Hepatocyte (in vitro differentiated cells): ENCODE results near the gene GLB1L2.

Source experiments
- EZH2 ChIP-seq: fragments of 200-600 bp; sonication (generic); IDR thresholded peaks from 2 replicates; pipeline ENCODE4 v1.6.1; 2016; ENCODE audit warnings: antibody characterized with exemption, mild to moderate bottlenecking, borderline replicate concordance
- EZH2phosphoT487 ChIP-seq: fragments of 200-600 bp; sonication (generic); IDR thresholded peaks from one replicate; pipeline ENCODE4 v1.6.1; 2018; ENCODE audit warnings: antibody characterized with exemption, mild to moderate bottlenecking, low read depth, moderate library complexity; ENCODE audit not compliant: unreplicated experiment, severe bottlenecking
- TF ChIP-seq, protein P1 (sequence below): fragments of 200-600 bp; sonication (generic); IDR thresholded peaks from 2 replicates; pipeline ENCODE4 v1.5.1; 2016; ENCODE audit warnings: antibody characterized with exemption, mild to moderate bottlenecking; ENCODE audit not compliant: poor library complexity

DNA sequence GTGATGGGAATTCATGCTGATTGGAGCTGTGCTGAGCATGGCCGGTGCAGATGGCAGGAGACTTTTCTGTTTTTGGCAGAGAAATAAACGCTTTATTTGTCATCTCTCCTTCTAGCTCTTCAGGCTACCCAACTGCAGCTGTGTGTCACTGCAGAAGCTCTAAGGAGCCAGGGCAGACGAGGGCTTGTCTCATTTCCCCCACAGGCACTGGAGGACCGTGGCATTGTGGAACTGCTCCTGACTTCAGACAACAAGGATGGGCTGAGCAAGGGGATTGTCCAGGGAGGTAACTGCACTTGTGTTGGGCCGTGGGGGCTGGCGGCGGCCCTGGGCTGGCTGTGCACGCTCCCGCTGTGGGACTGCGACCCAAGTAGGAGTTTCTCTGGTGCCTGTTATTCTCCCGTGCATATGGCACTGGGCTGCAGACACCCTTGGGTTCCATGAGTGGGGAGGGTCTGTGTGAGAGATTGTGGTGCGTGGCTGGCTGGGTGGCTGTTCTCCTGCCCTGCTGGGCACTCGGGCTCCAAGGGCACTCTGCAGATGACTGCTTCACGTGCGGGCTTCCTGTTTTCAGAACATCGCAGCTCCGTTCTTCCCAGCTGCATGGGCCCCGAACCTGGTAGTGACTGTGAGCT lies 27.2 kb downstream of the GLB1L2 start:
- TF ChIP-seq EZH2 (no peak), EZH2phosphoT487 (no peak)
- TF ChIP-seq, protein P1, sequence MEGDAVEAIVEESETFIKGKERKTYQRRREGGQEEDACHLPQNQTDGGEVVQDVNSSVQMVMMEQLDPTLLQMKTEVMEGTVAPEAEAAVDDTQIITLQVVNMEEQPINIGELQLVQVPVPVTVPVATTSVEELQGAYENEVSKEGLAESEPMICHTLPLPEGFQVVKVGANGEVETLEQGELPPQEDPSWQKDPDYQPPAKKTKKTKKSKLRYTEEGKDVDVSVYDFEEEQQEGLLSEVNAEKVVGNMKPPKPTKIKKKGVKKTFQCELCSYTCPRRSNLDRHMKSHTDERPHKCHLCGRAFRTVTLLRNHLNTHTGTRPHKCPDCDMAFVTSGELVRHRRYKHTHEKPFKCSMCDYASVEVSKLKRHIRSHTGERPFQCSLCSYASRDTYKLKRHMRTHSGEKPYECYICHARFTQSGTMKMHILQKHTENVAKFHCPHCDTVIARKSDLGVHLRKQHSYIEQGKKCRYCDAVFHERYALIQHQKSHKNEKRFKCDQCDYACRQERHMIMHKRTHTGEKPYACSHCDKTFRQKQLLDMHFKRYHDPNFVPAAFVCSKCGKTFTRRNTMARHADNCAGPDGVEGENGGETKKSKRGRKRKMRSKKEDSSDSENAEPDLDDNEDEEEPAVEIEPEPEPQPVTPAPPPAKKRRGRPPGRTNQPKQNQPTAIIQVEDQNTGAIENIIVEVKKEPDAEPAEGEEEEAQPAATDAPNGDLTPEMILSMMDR = no peak
